CD4-positive, alpha-beta T cell treated with Interferon gamma for 1 hour (primary cell): ENCODE data around the gene CHST2.

Source experiments
- DNase-seq: peaks from one replicate; pipeline ENCODE4 v3.0.0-alpha.2; 2020

Gene CHST2

DNA sequence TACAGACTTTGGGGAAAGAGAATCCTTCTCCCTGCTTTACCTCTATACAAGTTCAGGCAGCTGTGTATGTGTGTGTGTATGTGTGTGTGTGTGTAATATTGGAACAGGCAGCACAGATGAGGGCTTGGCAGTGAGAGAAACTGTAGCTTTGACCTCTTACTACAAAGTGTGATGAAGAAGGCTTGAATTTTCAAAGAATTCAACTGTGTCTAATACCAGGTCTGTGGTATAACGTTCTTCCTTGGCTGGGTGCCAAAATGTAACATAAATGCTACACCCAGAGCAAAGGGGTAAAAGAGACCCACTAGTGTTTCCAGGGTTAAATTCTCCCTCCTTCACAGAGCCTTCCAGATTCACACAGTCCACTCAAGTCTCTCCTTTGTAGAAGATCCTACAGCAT, 51.1 kb downstream of the CHST2 start:
- DNase-seq = no peak

DNA sequence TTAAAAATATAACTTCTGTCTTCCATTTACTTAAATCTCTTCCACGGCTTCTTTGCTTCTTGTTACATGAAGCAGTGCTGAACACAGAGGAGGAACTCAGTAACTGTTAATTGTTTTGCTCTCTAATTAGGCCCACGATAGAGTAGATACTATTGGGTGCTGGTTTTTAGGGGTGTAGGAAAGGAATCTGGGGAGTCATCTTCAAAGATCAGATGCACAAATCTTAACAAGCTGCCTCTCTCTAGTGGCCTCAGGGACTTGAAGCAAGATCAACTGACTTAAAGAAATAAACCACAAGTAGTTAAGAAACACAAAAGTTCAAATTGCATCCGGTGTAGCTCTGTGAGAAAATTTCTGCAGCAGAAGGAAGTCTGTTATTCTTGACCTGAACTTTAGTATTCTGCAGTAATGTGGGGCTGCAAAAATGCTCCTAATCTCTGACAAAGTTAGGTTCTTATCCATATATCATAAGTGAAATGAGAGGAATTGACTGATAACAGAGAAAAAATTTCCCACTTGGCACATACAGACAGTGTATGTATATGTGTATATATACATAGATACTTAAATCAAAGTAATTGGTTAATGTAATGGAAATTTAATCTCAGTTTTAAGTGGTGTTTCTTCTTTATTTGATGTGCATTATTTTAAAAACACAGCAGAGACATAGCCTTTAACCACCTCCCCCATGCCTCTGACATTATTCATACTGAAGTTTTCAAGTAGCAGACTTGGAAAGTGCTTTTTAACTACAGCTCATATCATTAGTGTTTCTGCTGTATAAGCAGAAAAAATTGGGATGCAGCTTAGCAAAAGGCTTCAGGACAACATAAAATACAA, 51.8 kb downstream of the CHST2 start:
- DNase-seq = no peak

GRCh38 chr3:143172062-143172794, 52.7 kb downstream of the CHST2 start:
- DNase-seq = no peak

DNA sequence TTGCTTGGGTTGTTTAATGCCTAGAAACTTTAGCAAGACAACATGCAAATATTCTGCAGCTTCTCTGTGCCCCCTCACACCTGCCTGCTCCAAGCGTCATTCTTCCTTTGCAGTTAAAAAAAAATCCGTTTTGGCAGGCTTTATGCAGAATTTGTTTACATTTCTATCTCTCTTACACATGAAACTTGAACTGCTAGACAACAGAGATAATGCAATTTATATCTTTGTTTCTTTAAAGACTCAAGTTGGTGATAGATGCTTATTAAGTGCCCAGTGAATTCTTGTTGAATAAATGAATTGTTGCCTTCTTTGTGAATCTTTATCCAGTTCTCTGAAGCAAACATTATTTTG, 53.2 kb downstream of the CHST2 start:
- DNase-seq = no peak

DNA sequence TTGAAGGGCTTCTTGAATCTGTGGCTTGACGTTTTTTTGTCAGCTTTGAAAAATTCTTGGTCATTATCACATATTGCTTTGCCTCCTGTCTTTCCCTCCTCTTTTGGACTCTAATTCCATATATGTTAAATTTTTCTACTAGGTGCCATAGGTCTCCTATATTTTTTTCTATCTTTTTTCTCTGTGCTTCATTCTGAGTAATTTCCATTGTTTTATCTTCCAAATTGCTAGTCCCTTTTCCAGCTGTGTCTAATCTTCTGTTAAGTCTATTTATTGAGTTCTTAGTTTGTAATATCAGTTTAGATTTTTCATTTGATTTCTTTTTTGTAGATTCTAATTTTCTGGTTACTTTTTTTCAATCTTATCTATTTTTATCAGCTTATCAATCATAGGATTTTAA, 53.7 kb downstream of the CHST2 start:
- no peak for DNase-seq
